Activated CD4-positive, alpha-beta T cell treated with anti-CD3 and anti-CD28 coated beads, Interleukin-2, amount 50 U/mL, for 48 hours (primary cell): ENCODE measurements around the gene CPN2.

Experiments
- DNase-seq, 2 experiments: peaks; one replicate each; pipeline ENCODE4 v3.0.0-alpha.2; 2020

The CPN2 gene

DNA sequence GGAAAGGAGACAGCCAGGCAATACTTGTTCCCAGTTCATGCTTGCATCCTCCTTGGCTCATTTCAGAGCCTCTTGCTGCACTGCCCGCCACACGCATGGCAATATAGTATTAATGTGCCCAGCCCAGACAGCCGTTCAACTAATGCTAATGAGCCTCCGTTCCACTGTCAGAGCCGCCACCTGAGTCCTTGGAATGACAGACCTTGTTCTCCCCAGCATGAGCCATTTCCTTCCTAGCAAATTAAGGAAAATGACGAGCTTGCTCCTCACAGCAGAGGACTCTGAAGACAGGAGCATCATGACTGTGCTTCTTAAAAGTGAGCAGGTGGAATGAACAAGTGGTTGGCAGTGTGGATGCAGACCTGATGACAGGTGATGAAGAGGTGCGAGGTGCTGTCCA is 29.2 kb upstream of the CPN2 start:
- DNase-seq = no peak

DNA sequence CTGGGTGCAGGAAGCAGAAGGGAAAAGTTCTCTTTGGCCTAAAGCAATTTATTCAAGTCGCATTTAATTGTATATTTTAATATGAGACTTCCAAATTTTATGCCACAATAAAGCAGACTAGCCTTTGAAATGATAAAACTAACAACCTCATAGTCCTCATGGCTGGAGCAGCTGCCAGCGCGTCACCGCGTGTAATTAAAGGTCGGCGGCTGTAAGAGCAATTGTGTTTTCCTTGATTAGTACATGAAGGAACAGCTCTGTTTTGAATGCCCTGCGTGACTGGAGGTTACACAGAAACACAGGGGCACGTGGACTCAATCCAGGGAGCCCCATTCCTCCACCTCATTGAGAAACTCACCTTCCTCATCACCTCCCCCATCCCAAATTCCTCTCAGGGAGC is 28.5 kb upstream of the CPN2 start:
- no peak for DNase-seq

DNA sequence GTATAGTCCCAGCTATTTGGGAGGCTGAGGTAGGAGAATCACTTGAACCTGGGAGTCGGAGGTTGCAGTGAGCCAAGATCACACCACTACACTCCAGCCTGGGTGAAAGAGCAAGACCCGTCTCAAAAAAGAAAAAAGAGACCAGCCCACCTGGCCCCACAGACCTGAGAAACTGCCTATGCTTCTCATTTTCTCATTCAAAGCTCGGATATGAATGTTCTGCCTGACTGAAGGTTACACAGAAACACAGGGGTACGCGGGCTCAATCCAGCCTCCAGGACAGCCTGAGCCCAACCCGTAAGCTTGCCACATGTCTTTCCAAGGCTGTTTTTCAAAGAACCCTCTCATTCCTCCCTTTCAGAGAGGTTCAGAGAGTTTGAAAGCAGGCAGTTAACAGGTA is 28.1 kb upstream of the CPN2 start:
- DNase-seq = no peak

DNA sequence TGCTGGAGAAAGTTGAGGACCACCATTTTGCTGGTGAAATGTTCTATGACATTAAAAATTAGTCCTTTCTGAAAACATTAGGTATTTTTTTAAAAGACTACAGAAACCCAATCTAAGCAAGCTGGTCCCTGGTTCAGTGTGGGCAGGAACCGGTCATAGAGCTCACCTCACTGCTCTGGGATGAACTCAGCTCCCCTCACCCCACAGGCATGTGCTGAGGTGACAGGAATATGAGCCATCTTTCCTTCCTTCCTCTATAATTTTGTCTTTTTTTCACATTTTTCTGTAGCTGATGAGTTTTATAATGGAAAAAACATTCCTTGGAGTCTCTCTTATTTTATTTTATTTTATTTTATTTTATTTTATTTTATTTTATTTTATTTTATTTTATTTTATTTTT is 26.6 kb upstream of the CPN2 start:
- DNase-seq = no peak

DNA sequence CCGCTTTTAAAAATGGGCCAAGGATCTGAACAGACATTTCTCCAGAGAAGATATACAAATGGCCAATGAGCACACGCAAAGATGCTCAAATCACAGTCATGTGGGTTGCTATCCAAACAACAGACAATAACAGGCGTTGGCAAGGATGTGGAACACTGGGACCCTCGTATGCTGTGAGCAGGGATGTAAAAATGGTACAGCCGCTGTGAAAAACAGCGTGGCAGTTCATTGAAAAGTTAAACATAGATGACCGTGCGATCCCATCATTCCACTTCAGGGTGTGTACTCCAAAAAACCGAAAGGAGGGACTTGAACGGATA is 25.1 kb upstream of the CPN2 start:
- DNase-seq = no peak

DNA sequence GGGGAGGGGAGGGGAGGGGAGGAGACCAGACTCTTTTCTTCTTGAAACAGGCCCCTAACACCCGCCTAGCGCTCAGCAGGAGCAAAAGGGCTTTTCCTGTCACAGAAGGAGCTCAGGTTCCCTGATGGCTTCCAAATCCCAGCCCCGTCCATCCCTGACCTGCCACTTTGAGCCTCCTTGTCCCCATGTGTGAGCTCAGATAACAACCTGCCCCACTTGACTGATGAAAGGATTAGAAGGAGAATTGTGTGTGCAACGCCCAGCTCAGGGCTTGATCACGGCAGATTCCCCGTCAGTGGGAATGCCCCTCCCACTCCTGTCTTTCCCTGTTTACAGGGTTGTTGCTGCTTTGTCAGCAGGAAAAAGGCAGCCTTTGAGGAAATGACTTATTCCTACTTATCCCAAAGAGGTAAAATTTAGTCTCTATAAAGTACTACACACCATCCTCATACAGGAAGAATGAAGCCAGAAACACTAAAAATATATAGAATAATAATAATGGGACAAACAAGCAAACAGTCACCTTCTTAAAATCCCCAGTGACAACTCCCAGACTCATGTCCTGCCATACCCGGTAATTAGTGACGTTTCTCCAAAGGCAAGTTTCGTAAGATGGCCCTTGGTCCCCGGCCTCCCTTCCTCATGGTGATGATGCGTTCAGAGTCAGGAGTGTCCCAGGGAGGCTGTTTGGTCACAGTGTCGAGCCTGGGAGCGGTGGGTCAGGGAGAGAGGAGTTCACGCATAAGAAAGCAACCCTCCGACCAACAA is 24.5 kb upstream of the CPN2 start:
- DNase-seq = no peak

DNA sequence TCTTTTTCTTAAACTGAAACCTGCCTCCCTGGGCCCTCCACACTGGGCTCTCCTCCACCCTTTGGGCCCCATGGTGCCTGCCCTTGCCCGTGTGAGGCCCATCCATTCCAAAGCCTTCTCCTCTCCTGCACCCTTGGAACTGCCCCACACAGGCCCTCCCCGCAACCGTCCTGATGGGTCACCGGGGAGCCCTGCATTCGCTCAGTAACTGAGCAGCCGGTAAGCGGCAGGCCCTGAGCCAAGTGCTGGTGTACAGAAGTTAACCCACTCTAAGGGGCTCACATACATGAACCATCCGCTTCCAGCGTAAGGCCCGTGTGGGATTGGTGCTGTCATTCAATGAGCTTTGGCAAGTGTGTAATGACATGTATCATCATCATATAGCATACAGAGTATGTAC is 23.8 kb upstream of the CPN2 start:
- no peak for DNase-seq

DNA sequence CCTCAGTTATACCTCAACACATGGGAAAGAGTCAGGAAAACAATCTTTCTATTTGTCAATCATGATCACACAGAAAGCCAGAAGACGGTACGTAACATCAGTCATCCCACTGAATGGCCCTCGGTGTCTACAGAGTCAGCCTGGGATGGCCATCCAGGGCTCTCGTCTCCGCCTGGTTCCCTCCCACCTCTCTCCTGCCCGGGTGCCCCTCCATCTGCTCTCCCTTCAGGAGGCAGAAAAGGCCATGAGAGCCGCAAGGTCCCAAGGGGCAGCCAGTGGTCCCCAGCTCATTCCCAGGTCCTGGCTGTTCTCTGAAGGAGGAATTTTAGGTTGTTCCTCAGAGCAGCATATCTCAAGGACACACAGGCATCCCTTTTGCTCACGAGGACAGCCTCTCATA is 22.8 kb upstream of the CPN2 start:
- DNase-seq = no peak

DNA sequence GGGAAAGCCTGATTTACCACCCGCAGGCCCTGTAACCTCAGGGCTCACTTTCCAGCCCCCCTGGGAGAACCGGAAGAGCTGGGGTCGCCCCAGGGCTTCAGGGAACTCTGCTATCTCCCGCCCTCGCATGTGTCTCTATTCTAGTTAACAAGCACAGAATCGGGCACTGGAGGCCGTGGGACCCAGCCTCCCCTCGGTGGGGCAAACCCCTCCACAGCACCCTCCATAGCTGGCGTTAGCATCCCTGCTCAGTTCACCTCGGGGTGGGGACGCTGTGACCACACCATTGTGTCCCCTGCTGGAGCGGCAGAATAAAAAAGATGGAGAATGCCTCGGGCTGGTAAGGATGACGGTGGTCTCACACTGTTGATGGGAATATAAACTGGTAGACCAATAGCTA is 21.9 kb upstream of the CPN2 start:
- DNase-seq = no peak

DNA sequence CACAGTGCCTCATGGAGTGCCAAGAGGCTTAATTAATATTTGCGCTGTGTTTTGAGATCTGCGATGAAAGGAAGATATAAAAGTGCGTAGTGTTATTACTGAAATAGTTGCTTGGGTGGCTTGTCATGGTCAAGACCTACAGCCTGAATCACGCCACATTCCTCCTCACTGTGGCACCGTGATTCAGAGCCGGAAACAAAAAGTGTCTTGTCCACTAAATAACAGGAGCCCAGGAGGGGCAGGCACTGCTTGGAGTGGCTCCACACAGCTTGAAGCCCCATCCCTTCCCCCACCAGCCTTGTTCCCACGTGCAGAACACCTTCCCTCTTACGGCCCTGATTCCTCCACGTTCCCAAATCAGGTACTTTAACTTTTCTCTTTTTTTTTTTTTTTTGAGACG is 19.6 kb upstream of the CPN2 start:
- no peak for DNase-seq

DNA sequence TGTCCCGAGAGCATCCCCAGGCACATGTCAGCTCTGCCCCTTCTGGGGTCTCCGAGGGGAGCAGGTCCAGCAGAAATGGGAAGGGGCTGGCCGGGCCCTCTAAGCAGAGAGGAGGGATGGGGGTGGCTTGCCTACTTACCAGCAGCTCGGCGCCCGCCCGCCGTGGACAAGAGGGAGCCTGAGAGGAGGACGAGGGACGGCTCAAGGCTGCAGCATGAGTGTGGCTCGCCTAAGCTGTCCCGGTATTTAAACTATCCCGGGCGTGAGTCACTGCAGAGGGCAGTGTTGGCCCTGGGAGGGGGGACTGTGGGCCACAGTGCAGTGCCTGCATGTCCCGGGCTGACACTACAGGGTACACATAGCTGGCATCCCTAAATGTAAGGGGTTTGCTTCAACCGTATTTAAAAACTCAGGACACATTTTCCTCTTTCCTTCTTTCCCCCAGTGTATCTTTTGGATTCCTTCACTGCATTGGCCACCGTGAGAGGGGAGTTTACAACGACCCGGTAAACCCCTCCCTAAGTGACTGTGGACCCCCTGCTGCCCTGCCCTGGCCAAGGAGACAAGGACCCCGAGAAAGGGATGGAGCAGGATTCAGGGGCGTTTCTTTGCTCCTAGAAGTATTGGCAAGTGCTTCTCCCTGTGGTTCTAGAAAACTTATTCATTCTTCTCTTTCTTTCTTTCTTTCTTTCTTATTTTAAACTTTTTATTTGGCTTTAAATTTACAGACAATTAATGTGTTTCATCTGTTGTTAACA is 18.6 kb upstream of the CPN2 start, which contains the start of gene LRRC15:
Gene LRRC15 (minus strand): TSS at position 222 of the 758 bp plus-strand sequence. CDS start 8,700 bp downstream, outside the sequence.
- no peak for DNase-seq

DNA sequence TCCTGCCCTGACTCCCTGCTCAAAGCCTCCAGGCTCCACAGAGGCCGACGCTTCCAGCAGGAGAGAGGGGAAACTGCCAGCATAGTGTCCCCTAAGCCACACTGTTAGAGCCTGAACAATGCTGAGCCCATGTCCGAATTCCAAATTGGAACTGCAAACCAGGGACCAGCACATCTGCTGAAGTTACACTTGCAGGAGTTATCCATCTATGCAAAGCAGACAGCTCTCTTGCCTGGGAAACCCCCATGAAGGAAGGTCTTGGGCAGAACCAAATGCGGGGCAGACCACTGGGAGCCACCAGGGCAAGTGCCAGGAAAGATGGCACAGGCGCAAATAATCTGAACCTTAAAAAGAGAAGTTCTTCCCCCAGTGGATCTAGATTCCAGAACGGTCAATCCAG is 17.8 kb upstream of the CPN2 start:
- no peak for DNase-seq

DNA sequence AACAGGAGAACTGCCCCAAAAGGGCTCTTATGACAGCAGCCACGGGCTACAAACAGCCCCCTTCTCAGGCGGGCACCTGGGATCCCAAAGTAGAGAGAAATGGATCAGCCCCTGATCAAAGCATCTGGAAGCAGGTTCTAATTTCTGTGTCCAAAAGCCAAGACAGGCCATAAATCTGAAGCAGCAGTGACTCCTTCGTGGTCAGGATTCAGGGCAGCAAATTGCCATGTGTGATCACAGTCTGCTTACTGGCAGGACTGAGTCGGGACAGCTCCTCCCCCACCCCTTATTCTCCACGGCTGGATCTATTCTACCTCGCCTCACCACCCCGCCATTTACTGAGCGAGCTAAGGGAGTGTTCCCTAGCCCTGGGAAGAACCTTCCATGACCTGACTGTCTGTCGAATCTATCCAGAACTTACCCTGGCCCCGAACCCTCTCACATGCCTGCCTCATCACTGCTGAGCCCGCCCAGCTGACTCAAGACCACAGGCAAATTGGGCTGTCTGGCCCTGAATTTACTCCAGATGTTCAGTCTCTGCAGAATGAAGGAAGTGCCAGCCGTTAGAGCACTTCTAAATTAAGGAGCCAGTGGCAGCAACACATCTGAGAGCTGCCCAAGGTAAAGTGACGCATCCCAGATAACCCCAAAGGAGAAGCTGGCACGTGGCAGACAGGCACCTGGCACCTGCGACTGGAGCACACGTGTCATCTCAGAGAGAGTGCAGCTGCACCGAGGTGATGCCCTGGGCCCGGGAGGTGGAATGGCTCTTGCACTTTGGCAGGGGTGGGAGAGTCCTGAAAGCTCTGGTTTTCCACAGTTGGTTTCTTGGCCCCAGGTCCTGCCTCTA is 17.1 kb upstream of the CPN2 start:
- DNase-seq = no peak

DNA sequence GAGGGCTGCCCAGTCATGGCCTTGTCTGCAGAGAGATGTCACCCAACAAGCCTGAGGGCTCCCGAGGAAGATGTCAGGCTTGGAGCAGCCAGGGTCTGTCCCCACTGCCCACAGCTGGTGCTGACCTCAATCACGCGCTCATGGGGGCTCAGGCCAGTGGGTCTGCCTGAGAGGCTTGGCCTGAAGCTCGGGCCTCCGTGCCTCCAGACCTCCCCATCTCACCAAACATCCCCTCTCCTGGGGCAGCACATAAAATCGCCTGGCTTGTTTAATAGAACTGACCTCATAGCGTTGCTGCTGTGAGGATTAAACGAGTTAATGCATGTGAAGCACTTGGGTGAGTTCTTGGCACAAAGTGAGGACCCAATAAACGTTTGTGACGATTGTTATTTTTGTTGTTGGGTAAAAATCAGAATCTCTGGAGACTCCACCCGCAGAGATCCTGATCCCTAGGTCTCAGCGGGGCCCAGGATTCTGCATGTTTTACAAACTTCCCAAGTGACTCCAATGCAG is 14.9 kb upstream of the CPN2 start:
- DNase-seq = no peak

DNA sequence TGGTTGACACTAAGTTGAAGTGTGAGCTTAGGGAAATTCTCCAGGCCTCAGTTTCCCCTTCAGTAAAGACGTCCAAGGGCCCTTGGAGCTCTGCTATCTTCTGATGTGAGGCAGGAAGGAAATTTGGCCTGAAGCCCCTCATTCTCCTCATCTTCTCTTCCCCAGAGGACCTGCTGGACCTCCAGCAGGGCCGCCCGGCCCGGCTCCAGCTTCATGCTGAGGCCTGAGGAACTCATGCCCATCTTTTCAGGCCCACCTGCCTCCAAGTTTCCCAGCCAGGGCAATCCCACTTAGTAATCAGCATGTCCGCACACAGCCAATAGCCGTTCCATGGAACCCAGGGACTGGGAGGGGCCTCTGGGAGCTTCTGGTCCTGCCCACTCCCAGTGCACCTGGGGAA is 14.4 kb upstream of the CPN2 start:
- no peak for DNase-seq

DNA sequence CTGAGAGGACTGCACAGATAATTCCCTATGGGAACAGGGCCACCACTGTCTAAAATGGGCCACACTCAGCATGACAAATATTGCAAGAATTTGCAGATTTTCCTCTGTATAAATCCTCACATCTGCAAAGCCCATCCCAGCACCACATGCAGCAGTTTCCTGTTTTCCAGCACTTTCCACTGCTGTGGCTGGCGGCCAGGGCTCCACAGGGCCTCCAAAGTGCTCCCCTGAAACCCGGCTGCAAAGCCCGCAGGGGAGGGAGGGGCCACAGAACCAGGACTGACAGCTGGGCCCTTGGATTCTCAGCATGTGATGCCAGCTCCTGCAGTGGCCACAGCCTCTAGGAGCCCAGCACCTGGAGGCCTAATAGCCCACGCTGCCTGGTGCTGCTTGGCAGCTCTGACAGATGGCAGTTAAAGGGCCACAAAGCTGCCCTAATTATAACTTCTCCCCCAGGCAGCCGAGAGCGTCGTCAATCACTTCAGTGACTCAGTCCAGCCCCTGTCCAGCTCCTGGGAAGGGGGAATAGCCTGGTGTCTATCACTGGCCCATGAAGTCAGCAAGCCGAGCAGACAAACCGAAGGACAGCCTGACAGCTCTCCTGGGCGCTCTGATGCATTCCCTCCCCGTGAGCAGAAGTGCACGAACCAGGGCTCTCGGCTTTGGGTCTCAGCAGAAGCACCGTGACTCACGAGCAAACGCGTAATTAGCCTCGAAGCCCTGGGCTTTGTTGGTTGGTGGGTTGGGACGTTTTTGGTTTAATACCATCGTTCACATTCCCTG is 13.7 kb upstream of the CPN2 start:
- DNase-seq = no peak

DNA sequence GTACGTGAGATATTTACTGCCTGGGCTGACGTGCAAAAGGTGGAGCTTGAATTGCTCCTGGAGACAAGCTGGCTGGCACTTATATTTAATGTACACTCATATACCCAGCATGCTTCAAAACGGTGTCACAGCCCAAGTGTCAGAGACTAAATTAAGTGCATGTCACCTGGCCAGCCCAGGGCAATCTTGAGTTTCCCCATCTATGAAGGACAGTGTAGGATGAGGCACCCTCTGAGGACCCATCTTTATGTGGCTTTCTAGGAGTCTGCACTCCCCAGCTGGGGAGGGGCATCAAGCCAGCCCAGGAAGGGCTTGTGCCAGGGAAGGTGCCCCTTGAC is 13.2 kb upstream of the CPN2 start:
- no peak for DNase-seq

DNA sequence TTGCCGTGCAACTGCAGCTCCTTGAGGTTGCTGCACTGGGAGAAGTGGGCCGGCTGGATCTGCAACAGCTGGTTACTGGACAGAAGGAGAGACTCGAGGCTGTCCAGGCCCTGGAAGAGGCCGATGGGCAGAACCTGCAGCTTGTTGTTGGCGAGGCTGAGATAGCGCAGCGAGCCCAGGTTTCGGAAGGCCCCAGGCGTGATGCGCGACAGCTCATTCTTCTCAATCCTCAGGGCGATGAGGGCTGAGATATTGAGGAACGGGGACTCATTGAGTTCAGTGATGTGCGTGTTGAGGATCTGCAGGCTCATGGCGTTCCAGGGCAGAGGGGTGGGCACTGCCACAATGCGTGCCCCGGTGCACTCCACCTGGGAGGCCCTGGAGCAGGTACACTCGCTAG is 9.4 kb upstream of the CPN2 start:
- DNase-seq = no peak

DNA sequence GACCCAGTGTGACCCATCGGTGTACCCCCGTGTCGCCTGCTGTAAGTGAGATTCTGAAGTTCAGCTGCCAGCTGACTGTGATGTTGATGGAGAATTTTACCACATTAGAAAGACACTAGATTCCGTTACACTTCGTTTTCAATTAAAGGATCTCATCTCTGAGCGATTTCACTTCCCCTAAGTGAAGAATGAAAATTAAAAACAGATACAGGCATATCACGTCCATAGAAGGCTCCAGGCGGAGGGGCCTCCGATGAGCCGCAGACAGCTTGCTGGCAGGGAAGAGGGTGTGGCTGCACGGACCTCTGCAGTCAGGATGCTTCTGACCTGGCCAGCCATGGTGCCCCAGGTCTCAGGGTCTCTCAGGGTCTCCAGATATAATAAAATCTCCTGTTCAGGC is 6.6 kb upstream of the CPN2 start:
- no peak for DNase-seq

DNA sequence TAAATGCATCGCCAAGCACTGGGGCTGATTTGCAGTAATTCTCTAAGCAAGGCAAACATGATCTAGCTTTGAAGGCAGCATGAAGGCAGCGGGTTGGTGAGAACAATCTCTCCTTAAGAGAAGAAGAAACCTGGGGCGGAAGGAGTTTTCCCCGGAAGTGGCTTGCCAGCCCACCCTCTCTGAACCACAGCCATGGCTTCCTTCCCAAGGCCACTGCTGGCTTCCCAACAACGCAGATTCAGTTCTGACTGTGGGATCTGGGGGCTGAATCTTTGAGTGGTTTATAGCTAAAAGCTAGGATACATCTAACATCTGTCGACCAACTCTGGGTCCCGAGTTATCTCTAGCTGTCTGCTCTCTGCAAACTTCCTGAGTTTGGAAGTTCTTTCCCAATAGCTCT is 4.3 kb upstream of the CPN2 start:
- DNase-seq = no peak

DNA sequence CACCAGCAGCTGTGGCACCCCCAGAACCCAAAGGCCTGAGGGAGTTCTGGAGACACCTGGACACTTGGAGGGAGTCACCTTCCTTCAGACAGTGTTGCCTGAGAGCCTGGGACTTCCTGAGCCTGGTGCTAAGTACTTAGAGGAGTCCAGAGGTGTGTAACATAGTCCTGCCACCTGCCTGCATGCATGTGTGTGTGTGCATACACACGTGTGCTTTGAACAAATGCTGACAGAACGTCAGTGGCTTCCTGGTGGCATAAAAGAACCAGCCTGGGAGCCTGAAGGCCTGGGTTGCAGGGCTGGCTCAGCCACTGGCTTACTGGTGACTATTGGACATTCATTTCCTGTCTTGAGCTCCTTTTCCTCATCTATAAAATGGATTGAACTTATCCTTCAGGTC is 3.2 kb upstream of the CPN2 start:
- no peak for DNase-seq

DNA sequence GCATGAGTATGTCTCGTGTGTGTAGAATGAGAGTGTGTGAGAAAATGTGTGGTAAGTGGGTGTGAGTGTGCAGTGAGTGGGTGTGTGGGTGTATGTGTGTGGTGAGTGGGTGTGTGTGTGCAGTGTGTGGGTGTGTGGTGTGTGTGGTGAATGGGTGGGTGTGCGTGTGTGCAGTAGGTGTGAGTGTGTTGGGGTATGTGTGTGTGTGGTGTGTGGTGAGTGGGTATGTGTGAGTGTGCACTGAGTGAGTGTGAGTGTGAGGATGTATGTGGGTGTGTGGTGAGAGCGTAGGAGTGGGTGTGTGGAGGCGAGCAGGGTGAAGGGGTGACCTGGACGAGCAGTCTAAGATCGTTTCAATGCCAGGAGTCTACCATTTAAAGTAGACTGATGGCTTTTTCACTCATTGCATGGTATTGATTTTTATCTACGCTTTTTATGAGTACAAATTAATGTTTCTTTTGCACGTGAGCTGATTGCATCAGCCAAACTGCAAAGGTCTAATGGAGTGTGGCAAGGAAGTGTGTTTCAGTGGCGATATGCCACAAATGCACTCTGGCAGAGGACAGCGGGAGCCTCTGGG is 1.6 kb upstream of the CPN2 start:
- DNase-seq = no peak
